Measurements from ENCODE around the gene PRXL2C.
"Not testable (repeated sequence)": the region's sequence is repeated elsewhere in the genome, so short reads cannot be mapped to it uniquely, and the experiment has no call there.

The PRXL2C gene

DNA sequence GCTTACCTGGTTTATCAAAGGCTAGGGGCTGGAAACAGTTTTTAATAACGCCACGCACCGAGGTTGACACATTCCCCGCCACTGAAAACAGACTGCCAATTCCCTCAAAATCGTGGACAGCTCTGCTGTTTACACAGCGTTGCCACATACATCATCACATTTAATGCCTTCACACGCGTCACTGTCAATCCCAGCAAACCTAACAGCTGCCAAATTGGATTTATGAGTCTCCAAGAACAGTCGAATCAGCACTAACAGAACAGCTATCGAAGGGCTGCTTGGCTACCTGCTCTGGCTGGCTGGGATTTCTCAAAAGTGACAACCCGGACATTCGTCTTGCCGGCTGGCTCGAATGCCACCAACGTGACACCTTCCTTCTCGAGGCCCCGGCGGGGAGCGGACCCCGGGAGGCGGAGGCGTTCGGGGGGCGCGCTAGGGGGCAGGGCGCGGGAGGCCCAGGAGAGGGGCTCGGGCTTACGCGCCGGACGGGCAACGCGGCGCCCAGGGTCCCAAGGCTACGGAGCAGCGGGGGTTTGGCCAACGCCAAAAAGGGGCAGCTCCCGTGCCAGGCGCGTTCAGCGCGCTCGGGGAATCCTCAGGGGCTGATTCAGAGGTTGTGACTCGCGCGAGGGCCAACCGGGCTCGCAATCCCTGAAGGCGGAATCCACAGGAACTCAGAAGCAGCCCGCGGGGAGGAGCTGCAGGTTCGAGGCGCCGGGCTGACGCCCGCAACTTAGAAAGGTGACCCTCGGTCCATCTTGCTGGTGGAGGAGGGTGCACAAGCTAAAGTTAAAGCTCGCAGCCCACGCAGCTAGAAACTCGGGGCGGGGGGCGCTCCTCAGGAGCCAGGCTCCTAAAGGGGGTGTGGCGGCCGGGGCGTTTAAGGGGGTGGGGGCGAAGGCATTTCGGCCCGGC lies 36.7 kb downstream of the PRXL2C start:
- no peak for DNase-seq (ENCODE audit: low spot score)
- TF ChIP-seq, protein P1, sequence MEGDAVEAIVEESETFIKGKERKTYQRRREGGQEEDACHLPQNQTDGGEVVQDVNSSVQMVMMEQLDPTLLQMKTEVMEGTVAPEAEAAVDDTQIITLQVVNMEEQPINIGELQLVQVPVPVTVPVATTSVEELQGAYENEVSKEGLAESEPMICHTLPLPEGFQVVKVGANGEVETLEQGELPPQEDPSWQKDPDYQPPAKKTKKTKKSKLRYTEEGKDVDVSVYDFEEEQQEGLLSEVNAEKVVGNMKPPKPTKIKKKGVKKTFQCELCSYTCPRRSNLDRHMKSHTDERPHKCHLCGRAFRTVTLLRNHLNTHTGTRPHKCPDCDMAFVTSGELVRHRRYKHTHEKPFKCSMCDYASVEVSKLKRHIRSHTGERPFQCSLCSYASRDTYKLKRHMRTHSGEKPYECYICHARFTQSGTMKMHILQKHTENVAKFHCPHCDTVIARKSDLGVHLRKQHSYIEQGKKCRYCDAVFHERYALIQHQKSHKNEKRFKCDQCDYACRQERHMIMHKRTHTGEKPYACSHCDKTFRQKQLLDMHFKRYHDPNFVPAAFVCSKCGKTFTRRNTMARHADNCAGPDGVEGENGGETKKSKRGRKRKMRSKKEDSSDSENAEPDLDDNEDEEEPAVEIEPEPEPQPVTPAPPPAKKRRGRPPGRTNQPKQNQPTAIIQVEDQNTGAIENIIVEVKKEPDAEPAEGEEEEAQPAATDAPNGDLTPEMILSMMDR (IDR thresholded peaks at IDR 0.05; ENCODE audit: extremely low read depth, insufficient read depth, missing control alignments) = no peak
- in situ Hi-C loops (cut with MboI; ENCODE audit: low pct_unique_long_range_greater_than_20kb, low sequenced_read_pairs, unreplicated experiment) = no loop called here

DNA sequence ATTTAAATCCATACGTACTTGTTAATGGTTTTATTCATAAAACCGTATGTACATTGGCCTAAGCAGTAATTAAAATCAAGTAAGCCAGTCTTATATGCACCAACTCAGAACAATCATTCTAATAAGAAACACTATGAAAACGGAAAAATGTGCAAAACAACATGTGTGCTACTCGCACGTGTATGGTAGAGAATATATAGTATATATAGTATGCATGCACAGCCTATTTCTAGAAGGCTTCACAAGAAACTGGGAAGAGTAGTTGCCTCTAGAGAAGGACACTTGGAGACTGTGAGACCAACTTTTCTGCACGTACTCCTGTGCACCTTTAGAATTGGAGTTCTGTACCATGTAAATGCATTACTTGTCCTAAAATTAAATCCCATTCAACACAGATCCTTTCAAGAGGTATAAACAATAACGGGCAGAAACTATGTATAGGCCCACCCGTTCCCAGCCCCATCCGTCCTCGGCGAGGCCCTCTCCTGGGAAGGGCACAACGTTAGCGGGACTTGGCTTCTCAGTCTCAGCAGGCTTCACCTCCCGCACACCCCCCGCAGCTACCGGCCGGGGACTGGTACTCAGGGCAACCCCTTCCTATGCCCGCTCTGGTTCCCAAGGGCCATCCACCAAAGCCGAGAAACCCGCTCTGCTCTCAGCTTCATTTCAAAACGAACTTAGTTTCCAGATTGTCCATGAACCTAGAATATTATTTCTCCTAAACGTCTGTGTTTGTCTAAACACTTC lies 37.5 kb downstream of the PRXL2C start:
- TF ChIP-seq, protein P1 (IDR thresholded peaks at IDR 0.05; ENCODE audit: extremely low read depth, insufficient read depth, missing control alignments) = no peak
- in situ Hi-C loops (cut with MboI; ENCODE audit: low pct_unique_long_range_greater_than_20kb, low sequenced_read_pairs, unreplicated experiment) = no loop called here
- no peak for DNase-seq (ENCODE audit: low spot score)

DNA sequence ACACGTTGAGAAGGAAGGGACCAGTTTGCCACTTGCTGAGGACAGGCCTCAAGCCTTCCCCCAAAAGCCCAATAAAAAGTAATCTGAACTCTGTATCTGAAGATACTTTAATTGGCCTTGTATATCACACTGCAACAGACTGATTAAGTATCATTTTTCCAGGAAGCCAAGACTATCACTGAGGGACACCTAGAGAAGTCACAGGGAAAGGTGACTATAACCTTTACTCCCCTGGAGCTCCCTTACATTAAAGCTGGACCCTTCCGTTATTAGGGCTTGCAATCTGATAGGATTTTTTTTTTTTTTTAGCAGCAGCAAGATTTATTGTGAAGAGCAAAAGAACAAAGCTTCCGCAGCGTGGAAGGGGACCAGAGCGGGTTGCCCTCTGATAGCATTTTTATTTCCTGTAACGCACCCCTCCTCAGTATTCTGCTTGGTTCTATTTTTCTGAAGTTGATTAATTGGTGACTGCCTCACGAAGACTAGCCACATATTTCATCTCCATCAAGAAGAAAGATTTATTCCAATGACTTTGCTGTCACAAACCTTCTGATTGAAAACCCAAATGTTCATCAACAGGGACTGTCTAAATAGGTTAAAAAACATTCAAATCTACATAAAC lies 38.2 kb downstream of the PRXL2C start:
- TF ChIP-seq, protein P1 (IDR thresholded peaks at IDR 0.05; ENCODE audit: extremely low read depth, insufficient read depth, missing control alignments) = no peak
- in situ Hi-C loops (cut with MboI; ENCODE audit: low pct_unique_long_range_greater_than_20kb, low sequenced_read_pairs, unreplicated experiment) = no loop called here
- no peak for DNase-seq (ENCODE audit: low spot score)

DNA sequence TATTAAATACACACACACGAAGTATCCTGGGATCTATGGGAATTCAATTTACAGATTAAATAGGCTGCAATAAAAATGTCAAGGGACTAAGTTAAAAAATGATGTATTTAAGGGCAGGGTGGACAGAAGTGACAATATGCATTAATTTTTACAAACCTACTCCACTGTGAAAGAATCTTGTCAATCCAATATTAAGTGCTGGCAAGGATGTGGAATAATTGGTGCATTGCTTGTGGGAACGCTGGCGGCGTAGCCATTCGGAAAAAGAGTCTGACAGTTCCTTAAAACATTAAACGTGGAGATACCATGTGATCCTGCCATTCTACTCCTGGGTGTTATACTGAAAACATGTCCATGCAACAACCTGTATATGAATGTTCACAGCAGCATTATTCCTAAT lies 39.7 kb downstream of the PRXL2C start:
- TF ChIP-seq, protein P1 (IDR thresholded peaks at IDR 0.05; ENCODE audit: extremely low read depth, insufficient read depth, missing control alignments) = no peak
- no peak for DNase-seq (ENCODE audit: low spot score)
- in situ Hi-C loops (cut with MboI; ENCODE audit: low pct_unique_long_range_greater_than_20kb, low sequenced_read_pairs, unreplicated experiment) = no loop called here

DNA sequence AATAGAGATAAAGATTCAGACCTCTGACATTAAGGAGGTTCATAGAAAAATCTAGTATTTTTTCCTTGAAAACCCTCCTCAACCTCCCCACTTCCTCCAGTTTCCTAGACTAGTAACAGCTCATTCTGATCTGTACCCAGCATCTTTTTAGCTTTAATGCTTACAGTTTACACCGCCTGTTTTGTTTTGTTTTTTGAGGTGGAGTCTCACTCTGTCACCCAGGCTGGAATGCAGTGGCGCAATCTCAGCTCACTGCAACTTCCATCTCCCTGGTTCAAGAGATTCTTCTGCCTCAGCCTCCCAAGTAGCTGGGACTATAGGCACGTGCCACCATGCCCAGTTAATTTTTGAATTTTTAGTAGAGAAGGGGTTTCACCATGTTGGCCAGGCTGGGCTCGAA lies 40.5 kb downstream of the PRXL2C start:
- DNase-seq (ENCODE audit: low spot score); in situ Hi-C loops (cut with MboI; ENCODE audit: low pct_unique_long_range_greater_than_20kb, low sequenced_read_pairs, unreplicated experiment): not testable (repeated sequence)

DNA sequence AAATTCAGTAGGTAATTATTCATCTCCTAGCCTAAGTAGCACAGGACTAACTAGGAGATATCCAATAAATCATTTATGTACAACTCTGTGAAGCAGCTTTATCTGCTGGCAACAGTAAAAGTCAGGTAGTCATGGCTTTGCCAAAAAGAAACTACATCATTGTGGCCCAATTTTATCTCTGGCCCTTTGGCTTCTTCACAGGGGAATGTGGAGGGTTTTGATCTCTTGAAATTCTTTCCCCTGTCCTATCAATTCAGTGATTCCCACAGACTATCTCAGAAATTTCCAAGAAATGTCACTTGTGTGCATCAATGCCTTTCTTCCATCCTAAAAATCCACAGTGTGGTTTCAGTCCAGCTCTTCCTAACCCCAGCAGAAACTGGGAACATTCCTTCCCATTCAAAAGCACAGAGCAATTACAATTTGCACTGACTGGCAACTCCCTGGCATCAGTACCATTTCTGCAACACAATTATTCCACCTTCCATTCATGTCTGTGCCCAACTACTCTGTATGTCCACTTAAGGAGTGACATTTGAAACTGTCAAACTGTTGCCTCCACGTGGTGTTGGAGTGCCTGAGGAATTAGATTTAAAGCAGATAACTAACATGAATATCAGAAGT lies 42.0 kb downstream of the PRXL2C start:
- TF ChIP-seq, protein P1 (IDR thresholded peaks at IDR 0.05; ENCODE audit: extremely low read depth, insufficient read depth, missing control alignments) = no peak
- no peak for DNase-seq (ENCODE audit: low spot score)
- in situ Hi-C loops (cut with MboI; ENCODE audit: low pct_unique_long_range_greater_than_20kb, low sequenced_read_pairs, unreplicated experiment) = no loop called here
